ENCODE measurements around the gene TRMT1. TPM values are rescaled to one million over a fixed set of nuclear protein-coding genes. Genes with fewer than 3 reads are reported as not detected.

Gene TRMT1
- total RNA-seq, 6 experiments from 2014 or later, result 36.3 to 49.9 (median 39.6) TPM

DNA sequence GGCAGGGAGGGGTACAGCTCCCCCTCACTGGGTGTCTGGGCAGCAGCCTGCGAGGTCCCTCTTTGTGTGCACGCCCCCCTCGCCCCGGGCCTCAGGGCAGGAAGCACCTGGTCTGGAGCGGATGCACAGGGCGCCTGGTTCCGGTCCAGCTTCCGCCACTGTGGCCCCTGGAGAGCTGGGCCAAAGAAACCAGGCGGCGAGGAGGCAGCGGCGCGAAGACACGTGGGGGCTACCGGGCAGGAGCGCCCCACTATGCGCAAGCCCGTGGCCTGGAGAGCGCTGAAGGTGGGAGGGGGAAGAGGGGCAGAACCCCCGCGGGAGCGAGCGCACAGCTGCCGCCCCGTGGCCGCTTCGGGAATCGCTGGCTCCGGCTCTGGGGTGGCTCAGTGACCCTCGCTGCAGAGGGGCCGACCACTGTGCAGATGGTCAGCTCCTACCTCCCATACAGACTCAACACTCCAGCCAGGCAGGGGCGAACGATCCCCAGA, 12.1 kb downstream of the TRMT1 start:
- TF ChIP-seq, protein P1, sequence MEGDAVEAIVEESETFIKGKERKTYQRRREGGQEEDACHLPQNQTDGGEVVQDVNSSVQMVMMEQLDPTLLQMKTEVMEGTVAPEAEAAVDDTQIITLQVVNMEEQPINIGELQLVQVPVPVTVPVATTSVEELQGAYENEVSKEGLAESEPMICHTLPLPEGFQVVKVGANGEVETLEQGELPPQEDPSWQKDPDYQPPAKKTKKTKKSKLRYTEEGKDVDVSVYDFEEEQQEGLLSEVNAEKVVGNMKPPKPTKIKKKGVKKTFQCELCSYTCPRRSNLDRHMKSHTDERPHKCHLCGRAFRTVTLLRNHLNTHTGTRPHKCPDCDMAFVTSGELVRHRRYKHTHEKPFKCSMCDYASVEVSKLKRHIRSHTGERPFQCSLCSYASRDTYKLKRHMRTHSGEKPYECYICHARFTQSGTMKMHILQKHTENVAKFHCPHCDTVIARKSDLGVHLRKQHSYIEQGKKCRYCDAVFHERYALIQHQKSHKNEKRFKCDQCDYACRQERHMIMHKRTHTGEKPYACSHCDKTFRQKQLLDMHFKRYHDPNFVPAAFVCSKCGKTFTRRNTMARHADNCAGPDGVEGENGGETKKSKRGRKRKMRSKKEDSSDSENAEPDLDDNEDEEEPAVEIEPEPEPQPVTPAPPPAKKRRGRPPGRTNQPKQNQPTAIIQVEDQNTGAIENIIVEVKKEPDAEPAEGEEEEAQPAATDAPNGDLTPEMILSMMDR (IDR thresholded peaks at IDR 0.05), result peak; percentile 51
- Mint-ChIP-seq H3K4me3 (no peak overlapping the region), H3K36me3 (ENCODE audit: low read depth) (peaks cover 9% of the 10 kb centered on the region; the same call in 1 of the 2 replicates), H3K27me3 (ENCODE audit: insufficient read depth) (peaks cover 7% of the 10 kb centered on the region), H3K27ac (no peak overlapping the region), H3K4me1 (ENCODE audit: low read depth) (peaks cover 19% of the 10 kb centered on the region), H3K9me3 (no peaks in the 10 kb centered on the region)
- DNase-seq, result no peak

DNA sequence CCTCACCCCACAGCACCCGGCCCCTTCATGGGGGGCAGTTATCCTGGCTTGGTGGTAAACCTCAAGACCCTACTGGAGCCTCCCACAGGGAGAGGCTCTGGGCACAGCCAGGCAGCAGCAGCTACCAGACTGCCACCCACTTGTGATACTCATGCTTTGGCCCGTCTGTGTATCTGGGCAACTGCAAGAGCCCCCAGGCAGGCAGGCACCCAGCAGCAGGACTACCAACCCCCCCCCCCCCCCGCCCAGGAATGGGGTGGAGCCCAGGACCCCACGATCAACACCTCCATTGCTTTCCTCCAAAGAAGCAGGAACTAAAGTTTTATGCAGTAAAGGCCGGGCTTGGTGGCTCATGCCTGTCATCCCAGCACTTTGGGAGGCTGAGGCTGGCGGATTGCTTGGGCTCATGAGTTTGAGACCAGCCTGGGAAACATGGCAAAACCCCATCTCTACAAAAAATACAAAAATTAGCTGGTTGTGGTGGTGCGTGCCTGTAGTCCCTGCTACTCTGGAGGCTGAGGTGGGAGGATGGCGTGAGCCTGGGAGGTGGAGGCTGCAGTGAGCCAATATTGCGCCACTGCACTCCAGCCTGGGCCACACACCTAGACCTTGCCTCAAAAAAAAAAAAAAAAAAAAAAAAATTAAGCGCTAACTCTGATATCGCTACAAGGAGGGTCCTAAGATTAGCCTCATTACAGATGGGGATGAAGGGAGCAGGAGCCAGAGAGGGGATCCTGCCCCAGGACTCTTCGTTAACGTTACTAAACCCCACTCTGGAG, 12.8 kb downstream of the TRMT1 start:
- H3K27me3 Mint-ChIP-seq (ENCODE audit: insufficient read depth), result peaks cover 10% of the 10 kb centered on the region
- H3K27ac Mint-ChIP-seq, result no peak overlapping the region
- no peak for DNase-seq

DNA sequence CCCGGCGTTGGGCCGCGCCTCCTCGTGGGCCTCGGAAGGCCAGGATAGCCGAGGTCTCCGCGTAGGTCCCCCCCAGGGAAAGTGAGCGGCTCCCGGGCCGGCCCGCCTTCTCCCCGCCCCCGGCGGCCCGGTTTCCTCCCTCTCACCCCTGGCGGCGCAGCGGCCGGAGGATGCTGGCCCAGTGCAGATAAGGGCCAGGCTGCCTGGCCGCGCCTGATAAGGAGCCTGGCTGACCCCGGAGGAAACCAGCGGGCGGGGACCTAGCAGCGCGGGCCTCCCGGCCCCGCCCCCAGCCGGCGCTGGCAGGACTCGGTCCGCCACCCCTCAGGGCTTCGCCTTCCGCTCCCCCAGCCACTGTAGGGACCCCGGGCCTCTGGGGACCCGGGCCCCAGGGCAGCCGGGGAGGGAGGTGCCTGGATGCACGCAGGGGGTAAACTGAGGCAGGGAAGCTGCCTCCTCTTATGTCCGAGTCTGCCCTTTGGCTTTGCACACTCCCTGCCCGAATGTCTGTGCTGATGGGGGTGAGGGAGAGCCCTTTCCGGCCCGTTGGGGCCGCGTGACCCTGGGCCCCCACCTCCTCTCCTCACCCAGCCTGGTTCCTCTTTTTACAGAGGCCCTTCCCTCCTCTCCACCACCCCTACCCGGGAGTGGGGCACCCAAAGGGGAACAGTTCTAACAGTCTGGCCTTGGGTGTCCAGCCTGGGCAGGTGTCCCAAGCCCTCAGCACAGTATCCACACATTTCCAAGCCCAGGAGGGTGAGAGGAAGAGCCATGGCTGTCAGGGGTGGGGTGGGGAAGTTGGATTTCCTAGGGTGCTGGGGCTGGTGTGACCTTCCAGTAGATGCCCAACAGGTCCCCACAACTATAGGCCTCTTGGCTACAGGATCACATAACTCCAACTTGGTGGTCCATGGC, 13.6 kb downstream of the TRMT1 start, which contains the start of gene LYL1:
Gene LYL1 (minus strand): TSS at position 193 of the 915 bp plus-strand sequence. CDS start 1,687 bp downstream, outside the sequence.
- peak; percentile 48 for DNase-seq
- Mint-ChIP-seq H3K4me3 (peak within 1 kb of the TSS; percentile 81), H3K9me3 (no peaks in the 10 kb centered on the region), H3K36me3 (ENCODE audit: low read depth) (peaks cover 13% of the 10 kb centered on the region; the same call in 1 of the 2 replicates), H3K27ac (peak within 1 kb of the TSS; percentile 55), H3K4me1 (ENCODE audit: low read depth) (peaks cover 30% of the 10 kb centered on the region), H3K27me3 (ENCODE audit: insufficient read depth) (peaks cover 12% of the 10 kb centered on the region)
- TF ChIP-seq, protein P1 (IDR thresholded peaks at IDR 0.05), result no peak

More for the DNA sequence above, 12.8 kb downstream of the TRMT1 start:
- no peak overlapping the region for H3K4me3 Mint-ChIP-seq
- peaks cover 13% of the 10 kb centered on the region; the same call in 1 of the 2 replicates for H3K36me3 Mint-ChIP-seq (ENCODE audit: low read depth)
- H3K4me1 Mint-ChIP-seq (ENCODE audit: low read depth), result peaks cover 25% of the 10 kb centered on the region
- TF ChIP-seq, protein P1 (IDR thresholded peaks at IDR 0.05), result no peak
- no peaks in the 10 kb centered on the region for H3K9me3 Mint-ChIP-seq

DNA sequence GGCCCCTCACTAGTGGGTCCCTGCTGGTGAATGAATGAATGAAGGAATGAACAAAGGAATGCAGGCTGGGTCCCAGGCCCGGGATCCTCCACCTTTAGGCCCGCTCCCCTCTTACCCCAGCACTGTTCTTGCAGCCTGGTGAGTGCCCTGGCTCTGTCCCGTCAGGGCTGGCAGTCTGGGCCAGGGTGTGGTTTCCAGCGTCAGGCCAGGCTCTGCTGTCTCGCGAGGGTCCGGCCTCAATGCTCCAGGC, 14.2 kb downstream of the TRMT1 start:
- H3K4me1 Mint-ChIP-seq (ENCODE audit: low read depth), result peaks cover 30% of the 10 kb centered on the region
- peaks cover 11% of the 10 kb centered on the region for H3K27me3 Mint-ChIP-seq (ENCODE audit: insufficient read depth)
- H3K27ac Mint-ChIP-seq, result peak overlapping the region; percentile 52
- peaks cover 10% of the 10 kb centered on the region; the same call in 1 of the 2 replicates for H3K36me3 Mint-ChIP-seq (ENCODE audit: low read depth)
- no peak for DNase-seq
- H3K9me3 Mint-ChIP-seq, result no peaks in the 10 kb centered on the region
- TF ChIP-seq, protein P1 (IDR thresholded peaks at IDR 0.05), result no peak
- H3K4me3 Mint-ChIP-seq, result peak overlapping the region; percentile 81

DNA sequence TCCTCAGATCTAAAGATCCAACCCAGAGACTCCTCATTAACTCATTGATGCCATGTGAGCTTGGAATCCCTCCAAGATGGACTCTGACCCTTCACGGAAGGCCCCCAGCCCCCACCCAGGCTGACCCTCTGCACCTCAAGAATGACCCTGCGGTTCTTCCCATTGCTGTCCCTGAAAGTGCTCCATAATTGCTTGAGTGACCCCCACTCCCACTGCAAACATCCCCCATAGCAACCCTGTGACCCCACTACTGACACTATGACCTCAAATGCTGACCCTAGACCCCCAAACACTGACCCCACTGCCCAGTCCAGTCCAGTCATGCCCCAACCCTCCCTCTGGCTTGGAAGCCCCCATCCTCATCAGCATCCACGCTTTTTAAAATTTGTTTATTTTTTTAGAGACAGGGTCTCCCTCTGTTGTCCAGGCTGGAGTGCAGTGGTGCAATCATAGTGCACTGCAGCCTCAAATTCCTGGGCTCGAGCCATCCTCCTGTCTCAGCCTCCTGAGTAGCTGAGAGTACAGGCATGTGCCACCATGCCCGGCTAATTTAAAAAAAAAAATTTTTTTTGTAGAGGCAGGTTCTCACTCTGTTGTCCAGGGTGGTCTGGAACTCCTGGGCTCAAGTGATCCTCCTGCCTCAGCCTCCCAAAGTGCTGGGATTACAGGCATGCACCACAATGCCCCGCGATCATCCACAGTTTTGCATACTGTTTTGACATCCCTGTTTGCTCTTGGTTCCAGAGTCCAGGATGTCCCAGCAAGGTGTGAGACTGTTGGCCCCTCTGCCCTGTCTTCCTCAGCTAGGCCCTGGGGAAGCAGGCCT, 14.7 kb downstream of the TRMT1 start:
- TF ChIP-seq, protein P1 (IDR thresholded peaks at IDR 0.05), result 0 out of 2 replicates have a peak, but pooled peaks have one; percentile 9
- Mint-ChIP-seq H3K27ac (peak overlapping the region; percentile 55), H3K4me3 (peak overlapping the region; percentile 81), H3K4me1 (ENCODE audit: low read depth) (peaks cover 30% of the 10 kb centered on the region), H3K36me3 (ENCODE audit: low read depth) (peaks cover 14% of the 10 kb centered on the region), H3K9me3 (no peaks in the 10 kb centered on the region), H3K27me3 (ENCODE audit: insufficient read depth) (peaks cover 9% of the 10 kb centered on the region)
- DNase-seq, result no peak

Measured in HFFc6 (cell line).